OCI-LY3 (cell line): ENCODE data around the gene NFATC3.

Source experiments
- EZH2phosphoT487 ChIP-seq: fragments of 200-600 bp; shearing (Covaris generic); IDR thresholded peaks from 2 replicates; pipeline ENCODE4 v1.6.1; 2018; ENCODE audit warnings: antibody characterized with exemption, mixed run types, low read depth
- TF ChIP-seq, protein P1 (sequence below): fragments of 200-600, 300-600 bp; sonication (generic); IDR thresholded peaks from 2 replicates; pipeline ENCODE4 v1.5.1; 2014; ENCODE audit warnings: antibody characterized with exemption, low read length, low read depth

- TF ChIP-seq, protein P1, sequence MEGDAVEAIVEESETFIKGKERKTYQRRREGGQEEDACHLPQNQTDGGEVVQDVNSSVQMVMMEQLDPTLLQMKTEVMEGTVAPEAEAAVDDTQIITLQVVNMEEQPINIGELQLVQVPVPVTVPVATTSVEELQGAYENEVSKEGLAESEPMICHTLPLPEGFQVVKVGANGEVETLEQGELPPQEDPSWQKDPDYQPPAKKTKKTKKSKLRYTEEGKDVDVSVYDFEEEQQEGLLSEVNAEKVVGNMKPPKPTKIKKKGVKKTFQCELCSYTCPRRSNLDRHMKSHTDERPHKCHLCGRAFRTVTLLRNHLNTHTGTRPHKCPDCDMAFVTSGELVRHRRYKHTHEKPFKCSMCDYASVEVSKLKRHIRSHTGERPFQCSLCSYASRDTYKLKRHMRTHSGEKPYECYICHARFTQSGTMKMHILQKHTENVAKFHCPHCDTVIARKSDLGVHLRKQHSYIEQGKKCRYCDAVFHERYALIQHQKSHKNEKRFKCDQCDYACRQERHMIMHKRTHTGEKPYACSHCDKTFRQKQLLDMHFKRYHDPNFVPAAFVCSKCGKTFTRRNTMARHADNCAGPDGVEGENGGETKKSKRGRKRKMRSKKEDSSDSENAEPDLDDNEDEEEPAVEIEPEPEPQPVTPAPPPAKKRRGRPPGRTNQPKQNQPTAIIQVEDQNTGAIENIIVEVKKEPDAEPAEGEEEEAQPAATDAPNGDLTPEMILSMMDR, result no peak
- TF ChIP-seq EZH2phosphoT487, result no peak
Observed at GRCh38 chr16:68117884-68118283, 32.7 kb downstream of the NFATC3 start.
